Hematopoietic multipotent progenitor cell (in vitro differentiated cells): ENCODE results near the gene DCC. TPM values are rescaled to one million over a fixed set of nuclear protein-coding genes. Genes with fewer than 3 reads are reported as not detected.

ENCODE experiments used
- DNase-seq, 3 donors: peaks; one replicate each; pipeline ENCODE4 v3.0.0-alpha.2; 2011 to 2015; ENCODE audit warnings: low read depth in 2 of 3, low spot score in 2 of 3
- total RNA-seq: library from RNA; depleted of rRNA; stranded (reverse); fragments of >200 nt; gene quantifications from one replicate; pipeline ENCODE4 v1.2.3, GENCODE V29; 2012

The DCC gene
- total RNA-seq, 1 donor: not detected

DNA sequence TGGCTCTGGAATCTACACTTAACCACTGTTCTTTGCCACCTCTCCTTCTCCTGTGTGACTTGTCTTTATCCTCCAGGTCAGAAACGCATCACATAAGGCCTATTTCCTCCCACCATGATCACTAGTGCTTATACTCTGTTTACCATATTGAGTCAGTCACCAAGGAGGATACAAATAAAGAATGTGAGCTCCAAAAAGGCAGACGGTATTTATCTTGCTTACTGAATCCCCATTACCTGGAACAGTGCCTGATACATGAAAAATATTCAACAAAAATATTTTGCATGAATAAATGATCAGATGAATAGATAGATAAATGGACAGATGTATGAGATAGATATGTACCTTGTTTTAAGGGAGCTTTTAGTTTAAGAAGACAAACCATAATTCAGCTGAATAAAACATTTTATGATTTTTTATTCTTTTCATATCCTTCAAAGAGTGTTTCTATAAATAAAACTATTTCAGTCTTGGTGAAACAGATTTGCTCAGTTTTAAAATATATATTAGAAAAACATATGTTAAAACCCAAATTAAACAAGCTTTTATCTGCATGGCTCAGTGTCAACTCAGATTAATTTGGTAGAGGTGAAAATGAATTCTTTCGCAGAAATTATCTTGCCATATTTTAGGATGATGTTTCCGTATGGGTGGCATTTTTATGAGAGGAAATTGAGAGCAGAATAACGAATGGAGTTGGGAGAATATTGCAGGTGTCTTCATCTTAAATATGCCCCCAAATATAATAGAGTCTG, 799.9 kb downstream of the DCC start:
- DNase-seq: no peak

DNA sequence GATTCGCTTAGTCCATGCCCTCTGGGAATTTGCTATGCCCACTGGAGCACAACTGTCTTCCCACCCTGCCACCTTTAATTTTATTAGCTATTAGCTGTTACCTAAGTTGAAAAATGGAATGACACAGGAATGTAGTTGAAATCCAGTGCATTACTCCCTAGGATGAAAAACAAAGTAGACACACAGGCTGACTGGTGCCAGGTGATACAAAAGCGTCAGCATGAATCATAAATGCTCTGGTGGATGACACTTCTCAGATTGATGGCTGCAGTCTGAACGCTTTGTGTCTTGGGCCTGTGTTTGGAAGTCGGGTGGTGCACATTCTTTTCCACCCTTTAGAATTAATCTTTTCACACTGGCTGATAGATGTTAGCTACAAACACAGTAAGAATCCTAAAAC, 802.0 kb downstream of the DCC start:
- no peak for DNase-seq

DNA sequence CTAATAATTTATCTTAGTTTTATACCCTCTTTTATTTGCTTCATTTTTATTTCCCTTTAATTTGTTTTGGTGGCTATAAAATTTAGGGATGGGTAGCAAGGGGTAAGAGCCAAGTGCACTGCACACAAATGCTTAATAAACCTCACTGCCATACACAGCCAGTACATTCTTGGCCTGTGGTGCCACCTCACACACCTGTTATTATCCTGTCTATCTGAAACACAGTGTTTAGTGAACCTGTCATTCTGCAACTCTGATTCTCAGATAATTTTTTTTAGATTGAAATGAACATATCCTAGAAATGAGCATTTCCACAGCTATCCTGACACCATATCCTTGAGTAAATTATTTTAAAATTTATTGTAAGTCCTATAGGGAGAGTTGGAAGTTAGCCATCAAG, 807.5 kb downstream of the DCC start:
- DNase-seq: no peak

DNA sequence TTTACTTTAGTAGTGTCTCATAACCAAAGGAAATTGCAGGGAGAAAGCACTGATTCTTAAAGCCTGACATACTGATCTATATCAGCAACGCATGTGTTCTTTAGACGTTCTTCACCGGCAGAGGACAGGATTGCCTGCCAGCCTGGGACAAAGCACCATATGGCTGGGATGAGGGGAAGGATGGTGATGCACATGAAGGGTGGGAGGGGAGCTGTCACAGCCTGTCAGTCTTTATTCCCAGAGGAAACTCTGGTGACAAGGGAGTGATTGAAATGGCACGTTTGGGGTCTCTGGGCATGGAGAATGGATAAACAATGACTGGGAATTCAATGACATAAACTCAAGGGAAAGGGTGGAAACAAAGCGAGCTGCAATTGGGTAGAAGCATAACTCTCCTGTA, 808.1 kb downstream of the DCC start:
- no peak for DNase-seq

DNA sequence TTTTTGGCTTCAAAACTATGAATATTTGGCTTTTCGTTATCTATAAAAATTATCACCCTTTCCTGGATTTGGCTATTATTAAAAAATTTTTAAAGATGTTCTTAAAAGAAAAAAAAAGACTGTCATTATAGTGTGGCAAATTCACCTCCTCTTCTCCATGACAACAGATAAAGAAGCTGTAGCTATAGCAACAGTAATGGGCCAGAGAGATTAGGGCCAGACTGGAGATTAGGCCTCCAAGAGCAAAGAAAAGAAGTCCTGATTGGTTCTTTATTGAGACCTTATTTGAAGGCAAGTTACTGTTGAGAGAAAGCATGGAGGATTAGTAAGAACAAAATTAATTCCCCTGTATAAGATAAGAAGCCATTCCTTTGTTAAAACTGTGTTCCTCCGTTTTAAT, 812.5 kb downstream of the DCC start:
- no peak for DNase-seq

DNA sequence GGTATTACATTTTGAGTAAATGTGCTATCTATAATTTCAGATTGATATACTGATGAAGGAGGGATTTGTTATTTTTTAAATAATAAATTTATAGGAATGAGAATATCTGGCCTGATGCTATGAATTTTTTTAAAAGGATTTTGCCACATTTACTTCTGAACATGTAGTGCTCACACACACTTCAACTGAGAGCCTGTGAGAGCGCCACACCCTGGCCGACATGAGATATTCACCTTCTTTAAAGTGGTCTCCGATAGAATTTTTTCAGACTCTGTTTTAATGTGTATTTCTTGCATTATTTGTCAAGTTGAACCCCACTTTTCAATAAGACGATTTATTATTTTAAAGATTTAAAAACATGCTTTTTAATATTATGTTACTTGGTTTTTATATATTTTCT, 813.3 kb downstream of the DCC start:
- no peak for DNase-seq

DNA sequence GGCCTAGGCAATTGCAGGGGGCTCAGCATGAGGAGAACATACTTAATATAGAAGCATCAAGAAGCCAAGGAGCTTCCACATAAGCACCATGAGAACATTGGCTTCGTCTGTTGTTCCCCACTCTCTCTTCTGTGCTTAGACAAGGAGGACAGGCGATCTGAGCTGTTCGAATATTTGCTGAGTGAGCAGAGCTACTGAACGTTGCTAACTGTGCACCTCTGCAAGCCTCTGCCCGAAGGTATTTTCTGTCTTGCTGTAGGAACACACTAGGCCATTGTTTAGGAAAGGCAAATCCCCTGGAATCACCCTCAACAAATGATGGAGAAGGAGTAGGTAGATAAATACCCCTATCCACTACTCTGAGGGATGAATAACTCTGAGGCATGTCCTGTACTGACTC, 813.8 kb downstream of the DCC start:
- no peak for DNase-seq

DNA sequence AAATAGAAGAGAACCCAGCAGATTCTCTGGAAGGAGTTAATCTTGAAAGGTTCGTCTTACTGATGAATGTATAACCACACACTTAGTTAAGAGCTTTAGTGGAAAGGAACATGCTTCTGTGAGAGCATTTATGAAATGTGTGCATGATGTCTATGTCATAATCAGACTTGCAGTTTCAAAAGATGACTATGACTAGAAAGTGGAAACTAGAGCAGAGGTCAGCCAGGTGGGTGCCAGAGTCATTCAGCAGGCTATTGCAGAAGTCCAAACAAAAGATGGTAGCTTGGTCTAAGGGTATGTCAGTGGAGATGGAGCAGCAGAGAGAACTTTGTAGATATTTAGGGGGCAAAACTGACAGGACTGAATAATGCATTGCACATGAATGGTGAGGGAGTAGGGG, 825.8 kb downstream of the DCC start:
- no peak for DNase-seq

DNA sequence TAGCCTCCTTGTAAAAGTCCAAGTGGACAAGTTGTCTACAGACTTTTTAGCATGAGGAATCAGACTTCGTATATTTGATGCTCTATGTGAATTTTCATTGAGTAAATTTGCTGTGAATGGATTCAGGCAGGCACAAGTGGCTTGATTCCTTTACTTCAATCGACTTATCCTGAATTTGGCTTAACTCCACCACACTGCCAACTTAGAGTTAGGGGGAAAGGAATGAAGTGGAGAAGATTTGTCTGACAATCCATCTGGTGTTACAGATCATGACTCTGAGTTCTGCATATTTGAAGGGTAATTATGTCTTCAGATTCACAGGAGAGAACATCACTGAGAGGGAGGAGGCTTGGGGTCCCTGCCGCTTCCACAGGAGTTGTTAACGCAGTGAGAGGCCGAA, 829.3 kb downstream of the DCC start:
- no peak for DNase-seq

DNA sequence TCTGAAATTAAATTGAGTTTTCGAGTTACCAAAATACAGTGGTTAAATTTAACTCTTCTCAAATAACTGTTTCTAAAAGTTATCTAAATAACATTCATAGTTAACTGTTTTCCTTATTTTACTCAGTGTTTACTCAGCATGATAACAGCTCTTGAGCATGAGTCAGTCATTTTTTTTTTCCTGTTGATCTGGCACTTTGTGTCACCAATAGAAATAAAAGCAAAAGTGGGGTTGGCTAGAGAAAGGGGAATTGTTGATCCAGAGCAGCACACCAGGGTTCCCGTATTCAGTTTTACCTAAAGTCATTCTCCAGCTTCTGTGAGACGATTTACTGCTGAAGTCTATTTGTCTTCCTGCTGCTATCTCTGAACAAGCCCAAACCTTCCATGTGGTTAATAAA, 851.6 kb downstream of the DCC start:
- DNase-seq: no peak

DNA sequence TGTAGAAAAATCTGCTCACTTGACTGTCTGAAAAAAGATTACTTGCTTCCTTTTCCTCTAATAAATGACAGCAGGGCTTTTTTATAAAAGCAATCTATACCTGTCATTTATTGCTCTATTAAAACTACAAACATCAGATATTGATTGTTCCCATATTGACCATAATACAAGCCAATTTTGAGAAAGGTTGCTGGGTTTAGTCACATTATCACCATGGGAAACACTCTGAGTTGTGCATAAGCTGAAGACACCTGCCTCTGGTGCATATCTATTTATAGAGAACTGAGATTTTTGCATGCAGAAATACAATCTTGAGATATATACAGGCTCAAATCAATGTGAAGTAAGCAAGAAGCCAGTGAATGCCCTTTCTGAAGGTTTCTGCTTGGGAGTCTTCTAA, 853.9 kb downstream of the DCC start:
- DNase-seq: no peak

DNA sequence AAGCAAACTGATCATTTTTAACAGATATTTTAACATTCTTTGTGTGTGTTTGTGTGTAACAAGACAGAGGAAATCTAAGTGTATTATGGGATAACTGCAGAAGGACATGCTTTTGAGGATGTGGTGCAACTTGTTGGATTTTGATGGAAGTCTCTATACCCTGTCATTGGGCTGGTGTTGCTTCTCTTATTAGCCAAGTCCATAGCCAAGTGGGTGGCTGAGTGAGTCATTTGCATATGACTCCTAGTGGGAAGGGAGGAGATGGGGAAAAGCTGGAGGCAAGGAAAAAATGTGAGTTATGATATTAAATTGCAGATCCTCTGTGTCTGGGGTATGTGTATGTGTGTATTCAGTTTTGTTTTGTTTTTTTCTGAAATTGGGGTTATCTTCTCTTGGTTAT, 879.9 kb downstream of the DCC start:
- no peak for DNase-seq

DNA sequence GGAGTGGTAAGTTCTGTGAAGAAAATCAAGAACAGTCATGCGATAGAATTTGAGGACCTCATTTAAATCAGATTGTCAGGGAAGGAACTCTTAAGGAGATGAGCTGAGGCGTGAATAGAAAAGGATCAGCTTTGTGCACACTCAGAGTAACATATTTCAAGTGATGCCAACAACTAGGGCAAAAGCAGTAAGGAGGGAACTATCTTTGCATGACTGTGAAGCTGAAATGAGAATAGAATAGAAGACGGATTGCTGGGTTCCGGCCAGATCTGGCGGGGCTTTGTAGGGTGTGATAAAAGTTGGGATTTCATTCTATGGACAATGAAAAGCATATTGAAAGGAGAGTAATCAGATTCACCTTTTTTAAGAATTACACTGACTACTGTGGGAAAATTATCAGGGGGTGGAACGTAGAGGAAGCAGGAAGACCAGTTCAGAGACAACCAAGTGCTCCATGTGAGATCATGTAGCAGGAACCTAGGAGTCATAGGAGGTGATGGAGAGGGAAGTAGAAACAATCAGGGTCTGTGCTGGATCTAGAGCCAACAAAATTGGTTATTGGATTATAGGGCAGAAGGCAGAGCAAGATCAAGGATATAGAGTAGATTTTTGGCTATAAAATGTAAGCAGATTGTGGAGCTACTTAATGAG, 884.3 kb downstream of the DCC start:
- DNase-seq: no peak

DNA sequence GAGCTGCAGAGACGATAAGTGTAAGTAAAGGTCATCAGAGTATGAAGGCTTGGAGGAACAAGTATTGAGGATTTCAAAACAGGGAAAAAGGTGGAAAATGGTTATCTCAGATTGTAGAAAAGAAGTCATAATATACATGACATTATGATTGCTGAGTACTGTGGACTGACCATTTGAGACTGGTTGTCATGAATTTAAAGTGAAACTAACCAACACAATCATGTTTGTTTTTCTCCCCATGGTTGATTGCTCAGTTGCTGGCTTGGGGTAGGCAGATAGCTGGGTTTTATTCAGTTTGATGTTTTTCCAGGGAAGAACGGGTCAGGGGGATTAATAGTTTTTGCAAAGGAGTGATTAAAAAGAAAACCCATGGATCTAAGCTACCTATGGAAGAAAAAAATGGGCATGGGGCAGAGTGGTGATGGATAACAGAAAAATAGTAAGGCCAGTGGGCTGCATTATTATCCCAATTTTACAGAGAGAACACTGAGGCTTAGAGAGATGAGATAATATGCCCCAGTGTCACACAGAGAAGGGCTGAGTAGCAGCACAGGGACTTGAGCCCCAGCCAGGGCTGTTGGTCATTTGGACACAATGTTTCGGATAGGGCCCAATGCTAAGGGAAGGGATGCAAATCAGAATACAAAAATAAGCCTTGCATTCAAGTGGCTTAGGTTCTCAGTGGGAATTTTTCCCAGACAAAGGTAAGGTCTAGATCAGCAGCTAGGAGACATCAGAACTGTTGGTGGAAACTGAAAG, 885.7 kb downstream of the DCC start:
- no peak for DNase-seq

DNA sequence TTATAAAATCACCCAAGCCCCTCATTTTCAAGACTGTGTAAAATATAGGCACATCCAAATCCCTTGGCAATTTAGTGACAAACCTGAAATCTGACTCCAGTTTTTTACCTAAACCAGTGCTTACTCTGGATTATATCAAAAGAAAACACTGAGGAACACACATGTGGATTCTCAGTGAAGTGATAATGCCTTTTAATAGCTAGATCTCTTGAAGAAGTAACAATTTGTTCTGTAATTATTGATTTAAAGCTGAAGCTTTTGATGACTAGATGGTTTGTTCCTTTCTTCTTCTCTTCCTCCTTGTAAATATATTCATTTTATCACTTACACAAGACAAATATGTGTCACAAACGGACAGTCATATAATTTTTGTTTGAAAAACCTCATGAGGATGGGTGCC, 894.6 kb downstream of the DCC start:
- no peak for DNase-seq

DNA sequence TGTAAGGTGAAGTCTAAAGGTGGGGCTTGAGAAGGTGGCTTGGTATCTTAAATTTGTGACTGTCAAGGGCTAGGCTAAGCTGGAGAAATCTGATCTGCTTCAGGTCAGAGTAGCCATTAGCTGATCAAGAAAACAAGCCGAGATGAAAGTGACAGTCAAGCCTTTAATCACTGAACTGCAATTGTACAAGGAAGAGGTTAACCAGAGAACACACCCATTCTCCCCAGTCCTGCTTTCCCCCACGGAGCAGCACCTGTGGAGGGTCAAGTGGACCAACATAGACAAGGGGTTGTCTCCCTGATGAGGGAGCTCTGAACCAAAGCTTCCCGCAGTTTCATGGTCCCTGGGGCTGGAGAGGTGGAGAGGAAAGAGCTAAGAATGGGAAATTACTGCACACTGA, 901.2 kb downstream of the DCC start:
- no peak for DNase-seq

DNA sequence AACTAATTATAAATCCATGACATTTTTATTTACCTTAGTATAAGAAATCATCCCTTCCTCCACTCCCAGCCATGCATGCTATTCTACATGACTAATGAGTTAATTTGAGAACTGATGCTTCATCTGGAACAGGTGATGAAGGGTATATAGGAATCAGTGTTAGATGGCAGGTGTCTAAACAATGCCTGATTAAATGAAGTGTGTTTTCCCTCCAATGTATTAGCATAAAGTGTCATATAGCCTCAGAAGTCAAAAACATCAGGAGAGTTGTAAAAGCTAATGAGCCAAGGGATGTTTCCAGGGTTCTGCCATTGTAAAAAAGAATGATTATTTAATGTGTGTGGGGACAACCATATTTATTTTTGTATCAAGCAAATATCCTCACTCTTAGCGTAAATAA, 913.8 kb downstream of the DCC start:
- no peak for DNase-seq

DNA sequence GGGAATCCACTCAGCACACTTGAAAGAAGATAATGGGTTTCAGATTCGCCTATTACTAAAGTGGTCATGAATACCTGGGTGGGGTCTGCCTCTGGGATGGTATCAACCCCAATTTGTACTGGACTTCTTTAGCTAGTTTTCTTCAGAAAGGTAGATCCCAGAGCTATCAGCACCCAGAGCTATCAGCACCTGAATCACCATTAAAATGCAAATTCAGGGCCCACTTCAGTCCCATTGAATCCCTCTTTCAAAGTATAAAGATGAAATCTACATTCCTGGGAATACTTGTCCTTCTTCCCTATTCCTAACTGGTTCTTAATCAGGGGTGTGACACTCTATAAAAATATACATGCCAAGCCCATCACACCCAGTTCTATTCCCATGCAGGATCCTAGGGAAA, 914.3 kb downstream of the DCC start:
- DNase-seq: no peak

DNA sequence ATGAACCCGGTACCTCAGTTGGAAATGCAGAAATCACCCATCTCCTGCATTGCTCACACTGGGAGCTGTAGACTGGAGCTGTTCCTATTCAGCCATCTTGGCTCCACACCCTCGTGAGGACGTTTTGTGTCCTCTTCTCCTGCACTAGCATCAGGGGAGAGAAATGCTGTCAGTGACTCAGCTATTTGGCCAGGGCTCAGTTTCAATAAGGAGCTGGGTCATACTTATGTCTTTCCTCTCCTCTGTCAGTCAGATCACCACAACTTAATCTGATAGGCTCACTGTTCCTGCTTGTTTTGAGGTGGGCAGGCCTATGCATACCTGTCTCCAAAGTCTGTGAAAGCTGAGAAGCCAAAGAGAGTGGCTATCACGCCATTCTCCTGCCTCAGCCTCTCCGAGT, 921.2 kb downstream of the DCC start:
- no peak for DNase-seq

DNA sequence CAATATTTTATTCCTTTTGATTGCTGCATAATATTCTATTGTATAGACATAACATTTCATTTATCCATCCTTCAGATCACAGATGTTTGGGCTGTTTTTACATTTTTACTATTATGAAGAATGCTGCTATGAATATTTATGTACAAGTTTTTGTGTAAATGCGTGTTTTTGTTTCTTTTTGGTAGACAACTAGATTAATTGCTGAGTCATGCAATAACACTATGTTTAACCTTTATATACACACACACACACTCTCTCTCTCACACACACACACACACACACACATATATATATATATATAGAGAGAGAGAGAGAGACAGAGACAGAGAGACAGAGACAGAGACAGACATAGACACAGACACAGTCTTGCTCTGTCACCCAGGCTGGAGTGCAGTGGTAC, 926.9 kb downstream of the DCC start:
- DNase-seq: no peak

DNA sequence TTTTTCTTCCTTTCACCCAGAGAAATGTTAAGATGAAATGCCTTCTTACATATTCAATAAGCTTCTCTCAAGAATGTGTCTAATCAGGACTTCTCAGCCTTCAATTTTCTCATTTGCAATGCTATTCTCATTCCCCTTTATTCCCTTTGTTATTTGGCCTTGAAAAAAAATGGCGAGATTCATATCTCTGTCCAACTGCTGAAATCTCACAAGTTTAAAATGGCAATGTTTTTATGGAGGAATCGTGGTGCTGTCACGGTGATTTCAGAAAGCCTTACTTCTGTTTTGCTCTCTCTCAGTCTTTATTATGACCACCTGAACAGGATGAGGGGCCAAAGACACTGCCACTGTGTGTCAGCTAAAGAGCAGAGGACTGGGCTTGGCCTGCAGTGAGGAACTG, 928.5 kb downstream of the DCC start:
- DNase-seq: no peak

DNA sequence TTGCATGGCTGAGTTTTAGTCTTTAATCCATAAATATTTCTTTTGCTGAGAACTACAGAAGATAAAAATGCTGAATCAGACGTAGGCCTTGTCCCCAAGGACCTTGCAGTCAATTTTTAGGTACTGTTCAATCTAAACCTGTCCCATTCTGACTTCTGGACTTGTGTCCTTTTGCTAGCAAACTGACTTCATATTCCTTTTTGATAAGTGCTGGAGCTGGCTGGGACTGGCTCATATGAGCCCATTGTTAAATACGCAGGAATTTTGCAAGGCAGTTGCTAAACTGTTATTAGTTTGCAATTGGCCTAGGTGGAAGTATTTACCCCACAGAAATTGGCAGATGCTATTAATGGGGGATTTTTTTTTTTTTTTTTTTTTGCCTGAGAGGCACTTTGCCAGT, 941.4 kb downstream of the DCC start:
- DNase-seq: no peak
